GM19467 (cell line): ENCODE results near the gene SLC66A3.

Source experiments
- ATAC-seq: cut with Tn5 transposase; IDR thresholded peaks from one replicate; pipeline ENCODE4 v1.9.1; 2021; ENCODE audit warnings: mild to moderate bottlenecking, moderate library complexity; ENCODE audit not compliant: unreplicated experiment

The SLC66A3 gene

GRCh38 chr2:11133936-11134320, 21.3 kb upstream of the SLC66A3 start:
- no peak for ATAC-seq

GRCh38 chr2:11134349-11134748, 20.9 kb upstream of the SLC66A3 start:
- no peak for ATAC-seq

DNA sequence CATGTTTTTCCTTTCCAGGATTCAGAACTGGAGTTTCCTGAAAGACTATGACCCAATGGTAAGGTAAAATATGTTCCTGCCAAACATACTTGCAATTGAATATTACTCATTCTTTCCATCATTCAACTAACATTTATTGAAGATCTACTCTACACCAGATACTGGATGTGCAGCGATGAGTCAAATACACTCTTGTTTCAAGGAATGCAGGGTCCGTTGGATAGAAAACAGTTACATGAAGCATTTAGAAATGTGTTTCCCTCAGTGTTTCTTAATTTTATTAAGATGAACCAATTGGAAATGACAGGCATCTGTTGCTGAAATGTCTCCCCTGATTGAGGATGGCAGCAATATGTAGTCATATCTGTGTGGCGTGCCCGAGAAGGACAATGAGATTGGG, 14.8 kb upstream of the SLC66A3 start:
- ATAC-seq = no peak

GRCh38 chr2:11141319-11141718, 13.9 kb upstream of the SLC66A3 start:
- ATAC-seq = no peak

GRCh38 chr2:11142330-11142729, 12.9 kb upstream of the SLC66A3 start:
- ATAC-seq = no peak

GRCh38 chr2:11142987-11143386, 12.3 kb upstream of the SLC66A3 start:
- ATAC-seq = no peak

DNA sequence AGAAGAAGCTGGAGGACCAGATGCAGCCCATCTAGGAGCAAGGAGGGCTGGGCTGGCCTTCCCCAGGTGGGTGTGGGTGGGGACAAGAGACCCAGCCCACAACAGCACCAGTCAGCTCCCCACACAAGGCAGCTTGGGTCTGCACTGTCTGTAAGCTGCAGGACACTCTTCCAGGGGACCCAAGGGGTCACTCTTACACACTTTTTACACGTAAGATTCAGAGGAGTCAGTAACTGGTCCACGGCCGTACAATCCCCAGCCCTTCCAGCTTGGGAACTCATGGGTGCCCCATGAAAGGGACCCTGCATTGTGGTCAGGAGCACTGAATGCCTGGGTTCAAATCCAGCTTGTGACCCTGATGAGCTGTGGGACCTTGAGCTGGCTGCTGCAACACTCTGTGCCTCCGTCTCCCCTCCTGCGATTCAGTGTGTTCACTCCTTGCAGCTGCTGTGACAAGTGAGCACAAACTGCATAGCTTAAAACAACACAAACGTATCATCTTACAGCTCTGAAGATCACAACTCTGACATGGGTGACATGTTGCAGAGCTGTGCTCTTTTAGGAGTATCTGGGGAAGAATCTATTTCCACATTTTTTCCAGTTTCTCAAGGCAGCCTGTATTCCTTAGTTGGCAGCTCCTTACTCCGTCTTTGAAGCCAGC, 11.1 kb upstream of the SLC66A3 start:
- no peak for ATAC-seq

DNA sequence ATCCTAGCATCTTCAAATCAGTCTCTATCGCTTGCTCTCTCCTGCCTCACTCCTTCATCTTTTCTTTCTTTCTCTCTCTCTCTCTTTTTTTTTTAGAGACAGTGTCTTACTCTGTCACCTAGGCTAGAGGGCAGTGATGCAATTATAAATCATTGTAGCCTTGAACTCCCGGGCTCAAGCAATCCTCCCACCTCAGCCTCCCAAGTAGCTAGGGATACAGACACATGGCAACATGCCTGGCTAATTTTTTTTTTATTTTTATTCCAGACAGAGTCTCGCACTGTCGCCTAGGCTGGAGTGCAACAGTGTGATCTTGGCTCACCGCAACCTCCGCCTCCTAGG, 10.6 kb upstream of the SLC66A3 start:
- no peak for ATAC-seq

- ATAC-seq = no peak
Measured at GRCh38 chr2:11145350-11145749, 9.9 kb upstream of the SLC66A3 start.

DNA sequence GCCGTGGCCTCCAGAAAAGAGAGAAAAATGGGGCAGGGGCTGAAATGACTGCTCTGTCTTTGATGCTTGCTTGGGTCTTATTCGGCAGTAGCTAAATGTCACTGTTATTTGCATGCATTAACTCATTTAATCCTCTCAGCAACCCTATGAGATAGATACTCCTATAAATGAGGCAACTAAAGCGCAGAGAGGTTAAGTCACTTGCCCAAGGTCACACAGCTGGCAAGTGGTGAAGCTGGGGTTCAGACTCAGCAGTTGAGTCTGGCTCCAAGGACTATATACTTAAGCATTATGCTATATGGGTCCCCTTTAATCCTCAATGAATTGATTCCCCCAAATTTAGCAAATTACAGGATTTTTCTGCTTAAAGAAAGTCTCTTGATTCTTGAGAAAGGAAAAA, 9.2 kb upstream of the SLC66A3 start:
- ATAC-seq = no peak

GRCh38 chr2:11147263-11147662, 8.0 kb upstream of the SLC66A3 start:
- no peak for ATAC-seq

GRCh38 chr2:11152591-11152990, 2.7 kb upstream of the SLC66A3 start:
- no peak for ATAC-seq

DNA sequence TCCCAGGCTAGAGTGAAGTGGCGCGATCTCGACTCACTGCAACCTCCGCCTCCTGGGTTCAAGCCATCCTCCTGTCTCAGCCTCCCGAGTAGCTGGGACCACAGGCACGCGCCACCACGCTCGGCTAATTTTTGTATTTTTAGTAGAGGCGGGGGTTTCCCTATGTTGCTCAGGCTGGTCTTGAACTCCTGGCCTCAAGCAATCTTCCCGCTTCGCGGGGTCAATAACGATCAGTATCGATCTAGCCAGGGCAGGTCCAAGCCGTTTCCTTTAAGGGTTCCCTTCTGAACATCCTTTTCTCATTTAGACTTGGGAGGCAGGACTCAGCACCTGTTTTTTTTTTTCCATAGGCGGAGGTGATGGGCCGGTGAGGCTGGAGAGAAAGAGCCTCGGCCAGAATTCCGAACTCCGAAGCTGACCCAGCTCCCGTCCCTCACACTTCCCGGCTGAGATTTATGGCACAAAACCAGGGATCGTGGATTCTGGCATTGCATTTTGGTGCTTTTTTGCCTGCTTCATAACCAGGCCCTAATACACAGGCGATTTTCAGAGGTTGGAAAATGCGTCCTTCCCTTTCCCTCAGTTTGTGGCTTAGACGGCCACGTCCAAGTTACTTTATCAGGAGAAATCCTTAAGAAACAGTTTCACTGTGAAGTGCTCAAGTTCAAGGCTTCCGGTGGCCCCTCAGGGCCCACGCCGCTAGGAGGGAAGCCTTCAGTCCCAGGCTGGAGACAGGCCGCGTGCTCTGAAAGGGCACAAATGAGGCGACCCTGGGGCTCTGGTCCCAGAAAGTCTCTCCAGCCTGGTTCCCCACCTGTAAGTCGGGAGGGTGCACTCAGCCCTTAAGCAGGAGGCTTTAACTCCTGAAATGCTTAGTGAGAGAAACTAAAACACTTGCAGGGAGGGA, 998 bp upstream of the SLC66A3 start:
- ATAC-seq = peak; percentile 11

DNA sequence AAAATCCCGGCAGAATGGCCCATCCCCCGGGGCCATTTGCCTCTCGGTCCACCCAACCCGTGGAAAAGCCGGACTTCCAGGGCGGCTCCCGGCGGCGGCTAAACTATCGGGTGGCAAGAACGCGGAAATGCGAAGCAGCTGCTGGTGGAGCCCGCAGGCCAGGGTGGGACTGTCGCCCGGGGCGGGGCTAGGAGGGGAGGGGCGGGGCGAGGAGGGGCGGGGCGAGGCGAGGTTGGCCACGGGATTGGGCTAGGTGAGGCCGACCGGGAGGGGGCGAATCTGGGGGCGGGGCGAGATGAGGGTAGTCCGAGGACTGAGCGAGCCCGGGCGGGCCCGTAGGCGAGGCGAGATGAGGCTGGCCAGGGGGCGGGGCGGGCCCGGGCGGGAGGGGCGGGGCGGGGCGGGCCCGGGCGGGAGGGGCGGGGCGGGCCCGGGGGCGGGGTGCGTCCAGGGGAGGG, 315 bp upstream of the SLC66A3 start:
- peak; percentile 48 for ATAC-seq

GRCh38 chr2:11156396-11157075, 1.3 kb downstream of the SLC66A3 start:
- no peak for ATAC-seq

DNA sequence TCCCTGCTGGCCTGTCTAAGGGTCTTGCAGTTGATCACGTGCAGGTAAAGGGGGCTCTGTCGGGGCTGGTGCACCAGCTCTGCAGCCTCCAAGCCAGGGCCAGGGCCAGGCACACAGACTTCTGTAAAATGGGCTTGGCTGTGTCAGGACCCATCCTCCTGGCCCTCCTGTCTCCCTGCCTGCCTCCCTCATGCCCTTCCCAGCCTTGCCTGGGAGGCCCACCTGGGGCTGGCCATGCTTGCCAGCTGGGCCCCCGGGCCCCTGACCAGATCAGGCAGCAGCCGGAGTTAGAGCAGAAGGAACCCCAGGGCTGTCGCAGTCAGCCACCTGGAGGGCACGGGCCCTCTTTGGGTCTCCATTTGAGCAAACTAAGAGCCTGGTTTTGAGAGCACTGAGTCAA, 2.0 kb downstream of the SLC66A3 start:
- no peak for ATAC-seq

DNA sequence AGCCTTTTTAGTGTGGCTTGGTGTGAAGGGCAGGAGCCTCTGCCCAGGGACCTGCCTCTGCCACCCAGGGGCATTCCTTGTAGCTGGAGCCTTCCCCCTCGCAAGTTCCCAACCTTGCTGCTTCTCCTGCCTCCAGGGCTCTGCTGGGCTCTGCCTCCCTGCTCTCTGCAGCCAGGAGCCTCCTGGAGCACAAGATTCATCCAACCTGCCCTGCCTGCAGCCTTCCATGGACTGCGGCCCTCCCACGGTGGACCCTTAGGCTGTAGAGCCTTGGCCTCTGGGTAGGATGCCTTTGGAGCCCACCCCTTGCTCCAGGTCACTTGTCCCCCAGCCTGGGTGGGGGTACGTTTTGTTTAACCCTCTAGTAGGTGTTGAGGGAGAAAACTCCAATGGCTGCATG, 2.5 kb downstream of the SLC66A3 start:
- no peak for ATAC-seq

DNA sequence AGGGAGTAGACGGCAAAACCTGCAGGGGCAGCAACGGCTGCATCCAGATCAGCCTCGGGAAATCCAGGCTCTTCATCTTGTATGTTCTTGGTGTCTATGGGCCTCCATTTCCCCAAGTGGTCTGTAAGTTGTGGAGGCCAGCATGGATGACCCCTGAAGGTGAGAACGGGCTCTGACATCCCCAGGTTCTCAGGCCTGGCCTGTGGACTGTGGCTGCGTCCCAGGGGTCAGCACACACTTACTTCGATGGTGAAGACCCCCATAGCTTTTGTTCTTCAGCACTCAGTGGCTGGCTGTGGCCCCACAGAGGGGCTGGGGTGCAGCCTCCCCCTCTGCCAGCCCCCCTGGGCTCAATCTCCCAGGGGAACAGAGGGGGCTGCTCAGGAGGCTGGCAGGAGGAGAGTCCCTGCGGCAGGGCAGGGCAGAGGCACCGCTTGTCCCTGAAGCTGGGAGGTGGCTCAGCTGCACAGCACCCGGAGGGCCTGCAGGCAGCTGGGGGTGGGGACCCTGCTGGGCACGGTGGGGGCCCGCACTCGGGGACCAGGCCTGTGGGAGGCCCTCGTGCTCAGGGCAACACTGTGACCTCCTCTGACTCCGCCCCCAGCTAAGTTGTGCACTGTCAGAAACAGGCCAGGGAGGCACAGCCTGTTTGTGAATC, 3.8 kb downstream of the SLC66A3 start:
- no peak for ATAC-seq

DNA sequence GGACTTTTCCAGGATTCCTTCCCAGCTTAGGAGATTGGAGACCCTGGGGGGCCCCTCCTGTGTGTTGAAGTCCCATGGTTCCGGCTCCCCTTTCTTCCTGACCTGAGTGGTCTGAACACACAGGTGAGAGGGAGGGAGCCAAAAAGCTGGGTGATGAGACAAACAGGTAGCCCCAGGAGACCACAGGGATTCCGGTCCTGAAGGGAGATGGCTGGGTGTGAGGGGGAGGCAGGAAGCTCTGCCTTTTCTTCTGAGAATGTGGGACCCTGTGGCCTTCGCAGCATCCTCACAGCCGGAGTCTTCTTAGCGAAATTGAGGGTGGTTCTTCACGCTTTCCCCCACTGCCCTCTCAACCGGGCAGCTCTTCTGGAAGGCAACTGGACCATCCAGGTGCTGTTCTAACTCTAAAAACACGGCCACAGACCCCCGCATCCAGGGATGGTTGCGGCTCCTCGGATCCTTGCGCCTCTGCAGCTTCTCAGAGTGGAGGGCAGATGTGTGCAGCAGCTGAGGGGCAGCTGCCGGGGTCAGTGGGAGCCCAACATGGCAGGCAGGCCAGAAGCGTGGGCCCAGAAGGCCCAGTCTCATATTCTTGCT, 4.4 kb downstream of the SLC66A3 start:
- no peak for ATAC-seq

- no peak for ATAC-seq
Measured at GRCh38 chr2:11160256-11160655, 5.0 kb downstream of the SLC66A3 start.
